GM19397 (cell line): Measurements from ENCODE around the gene ZNF256.

Experiments used
- ATAC-seq: cut with Tn5 transposase; IDR thresholded peaks from one replicate; pipeline ENCODE4 v1.9.1; 2021; ENCODE audit warnings: mild to moderate bottlenecking, moderate library complexity; ENCODE audit not compliant: unreplicated experiment

ZNF256 gene

DNA sequence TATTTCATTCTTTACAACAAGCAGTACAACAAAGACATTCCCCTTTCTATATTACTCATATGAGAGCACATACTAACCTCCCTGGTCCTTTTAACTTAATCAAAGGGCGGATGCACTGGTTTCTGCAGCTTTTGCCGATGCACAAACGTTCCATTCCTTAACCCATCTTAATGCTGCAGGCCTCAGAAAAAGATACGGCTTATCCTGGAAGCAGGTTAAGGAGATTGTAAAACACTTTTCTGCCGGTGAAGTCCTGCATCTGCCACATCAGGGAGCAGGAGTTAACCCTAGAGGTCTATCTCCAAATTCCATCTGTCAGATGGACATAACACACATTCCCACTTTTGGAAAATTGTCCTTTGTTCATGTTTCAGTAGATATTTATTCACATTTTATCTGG lies 47.2 kb downstream of the ZNF256 start:
- ATAC-seq, result no peak
